Raji (cell line): ENCODE measurements around the gene PRLR.

Experiments used
- POLR2A ChIP-seq: IDR thresholded peaks from 2 replicates; pipeline ENCODE4 v1.6.1; 2011; ENCODE audit warnings: low read depth, low read length, control low read depth; ENCODE audit not compliant: insufficient read depth

The PRLR gene

DNA sequence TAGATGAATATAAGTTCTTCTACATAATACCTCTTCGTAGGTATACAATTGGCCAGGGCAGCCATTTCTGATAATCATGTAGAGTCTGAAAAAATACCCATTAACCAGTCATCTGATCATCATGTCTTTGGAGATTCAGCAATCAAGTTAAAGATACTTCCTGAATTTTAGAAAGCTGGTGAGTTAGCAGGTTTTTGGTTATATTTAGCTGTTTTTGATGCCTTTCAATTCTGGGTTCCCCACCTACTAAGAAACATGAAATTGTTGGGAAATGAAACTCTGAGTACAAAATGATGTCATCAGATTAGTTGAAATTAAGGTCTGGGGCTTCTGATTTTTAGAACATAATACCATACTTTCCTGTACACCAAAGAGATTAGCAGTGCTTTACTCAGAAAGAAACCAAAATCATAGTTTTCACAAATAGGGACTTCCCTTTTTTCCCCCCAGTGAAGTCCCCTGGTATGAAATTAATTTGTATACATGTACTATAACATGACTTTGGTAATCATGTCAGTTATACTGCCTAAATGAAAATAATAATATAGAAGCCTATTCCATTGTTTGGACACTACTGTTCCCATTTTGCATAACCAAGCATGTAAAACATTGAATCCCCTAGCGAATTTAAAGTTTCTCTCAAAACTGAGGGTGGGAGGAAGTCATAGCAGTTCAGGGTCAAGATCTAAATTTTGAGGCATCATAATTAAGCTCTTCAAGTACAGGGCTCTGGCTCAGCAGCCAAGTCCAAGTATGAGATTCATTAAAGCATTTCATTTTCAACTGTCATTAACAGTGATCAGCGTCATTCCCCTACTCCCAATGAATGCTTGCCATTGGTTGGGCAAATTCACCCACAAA, 17.9 kb downstream of the PRLR start:
- no peak for TF ChIP-seq POLR2A

- no peak for TF ChIP-seq POLR2A
Measured at GRCh38 chr5:35209862-35210261, 20.4 kb downstream of the PRLR start.

GRCh38 chr5:35205606-35206005, 24.7 kb downstream of the PRLR start:
- no peak for TF ChIP-seq POLR2A

- TF ChIP-seq POLR2A: no peak
Measured at GRCh38 chr5:35205186-35205585, 25.1 kb downstream of the PRLR start.

DNA sequence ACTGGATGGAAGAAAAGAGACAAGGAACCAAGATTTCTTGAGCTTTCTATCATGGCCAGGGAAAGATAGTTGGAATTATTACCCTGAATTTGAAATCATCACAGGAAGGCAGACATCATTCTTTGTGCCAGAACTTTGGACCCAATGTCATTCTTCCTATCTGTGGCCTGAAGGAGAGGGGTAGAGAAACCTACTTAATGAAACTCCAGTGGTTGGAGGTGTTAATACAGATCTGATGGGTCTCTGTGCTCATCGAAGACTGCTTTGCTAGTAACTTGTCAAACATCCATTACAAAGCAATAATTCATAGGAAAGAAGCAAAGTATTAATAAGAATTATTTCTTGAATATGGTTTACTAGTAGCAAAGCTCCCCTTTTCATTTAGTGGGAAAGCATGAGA, 26.9 kb downstream of the PRLR start:
- no peak for TF ChIP-seq POLR2A

DNA sequence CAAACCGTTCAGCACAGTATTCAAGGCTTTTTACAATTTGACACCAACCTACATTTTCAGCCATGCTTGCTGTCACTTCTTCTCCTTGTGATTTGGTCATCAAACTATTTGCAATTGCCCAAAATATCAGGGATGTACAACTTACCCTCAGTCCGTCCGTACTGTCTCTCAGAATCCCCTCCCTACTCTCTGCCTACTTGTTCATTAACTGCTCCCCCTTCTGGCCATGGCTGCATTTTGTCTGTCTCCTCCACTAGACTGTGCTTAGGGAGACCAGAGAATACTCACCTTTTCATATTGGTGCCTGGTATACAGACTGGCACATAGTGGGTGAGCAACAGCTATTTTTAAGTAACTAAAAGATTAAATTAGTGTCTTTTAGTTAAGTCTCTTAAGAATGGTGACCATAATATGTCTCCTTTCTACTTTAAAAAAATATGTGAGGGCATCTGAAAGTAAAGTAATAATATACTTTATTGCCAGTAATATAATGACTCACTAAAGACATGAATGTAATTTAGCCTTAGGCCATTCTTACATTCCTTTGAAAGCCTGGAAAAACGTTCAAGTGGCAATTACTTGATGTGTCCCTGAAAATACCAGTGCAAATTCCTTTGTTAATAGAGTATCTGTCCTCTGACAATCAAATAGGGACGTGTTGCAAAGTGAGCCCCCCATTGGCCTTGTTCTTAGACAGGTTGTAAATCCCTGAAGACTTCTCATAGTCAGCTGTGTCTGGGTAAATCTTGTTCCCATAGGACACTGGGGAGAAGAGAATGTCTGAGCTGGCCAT, 27.8 kb downstream of the PRLR start:
- TF ChIP-seq POLR2A: no peak

DNA sequence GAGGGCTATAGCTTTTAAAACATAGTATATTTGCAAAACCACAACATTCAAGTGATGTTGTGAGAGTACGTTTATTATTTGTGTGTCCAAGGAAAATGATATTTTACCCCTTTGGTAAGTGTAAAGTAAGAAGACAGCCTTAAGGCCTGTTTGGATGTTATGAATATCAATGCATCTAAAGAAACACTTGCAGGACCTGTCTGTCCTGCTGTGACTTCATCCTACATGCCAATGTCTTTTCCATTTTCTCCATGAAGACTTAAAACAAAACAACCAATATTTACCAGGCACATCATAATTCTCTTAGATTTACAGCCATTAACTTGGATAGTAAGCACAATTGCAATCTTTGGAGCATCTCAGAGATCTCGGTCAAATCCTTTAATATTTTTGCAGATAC, 29.0 kb downstream of the PRLR start:
- no peak for TF ChIP-seq POLR2A

GRCh38 chr5:35199886-35200285, 30.4 kb downstream of the PRLR start:
- no peak for TF ChIP-seq POLR2A

GRCh38 chr5:35198686-35199085, 31.6 kb downstream of the PRLR start:
- TF ChIP-seq POLR2A: no peak

- no peak for TF ChIP-seq POLR2A
Measured at GRCh38 chr5:35198075-35198474, 32.2 kb downstream of the PRLR start.

DNA sequence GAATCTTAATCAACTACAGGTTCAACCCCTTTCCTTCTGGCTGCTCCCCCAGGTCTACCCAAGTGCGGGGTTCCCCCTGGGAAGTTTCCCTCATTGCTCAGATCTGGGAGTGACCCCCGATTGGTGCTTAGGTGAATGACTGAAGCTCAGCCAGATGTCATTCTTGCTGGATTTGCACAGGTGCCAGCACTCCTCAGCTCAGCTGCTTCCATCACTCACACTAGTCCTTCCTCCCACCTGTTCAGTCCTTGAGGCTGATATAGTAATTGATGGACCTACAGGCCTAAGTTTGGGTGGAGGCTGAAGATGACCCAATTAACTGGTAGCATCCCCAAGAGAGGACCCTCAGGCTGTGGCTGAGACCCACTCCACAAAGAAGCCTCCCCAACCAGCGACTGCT, 32.9 kb downstream of the PRLR start:
- no peak for TF ChIP-seq POLR2A

GRCh38 chr5:35195472-35195852, 34.8 kb downstream of the PRLR start:
- TF ChIP-seq POLR2A: no peak

GRCh38 chr5:35194635-35195471, 35.4 kb downstream of the PRLR start:
- TF ChIP-seq POLR2A: no peak

GRCh38 chr5:35192506-35192905, 37.8 kb downstream of the PRLR start:
- no peak for TF ChIP-seq POLR2A

DNA sequence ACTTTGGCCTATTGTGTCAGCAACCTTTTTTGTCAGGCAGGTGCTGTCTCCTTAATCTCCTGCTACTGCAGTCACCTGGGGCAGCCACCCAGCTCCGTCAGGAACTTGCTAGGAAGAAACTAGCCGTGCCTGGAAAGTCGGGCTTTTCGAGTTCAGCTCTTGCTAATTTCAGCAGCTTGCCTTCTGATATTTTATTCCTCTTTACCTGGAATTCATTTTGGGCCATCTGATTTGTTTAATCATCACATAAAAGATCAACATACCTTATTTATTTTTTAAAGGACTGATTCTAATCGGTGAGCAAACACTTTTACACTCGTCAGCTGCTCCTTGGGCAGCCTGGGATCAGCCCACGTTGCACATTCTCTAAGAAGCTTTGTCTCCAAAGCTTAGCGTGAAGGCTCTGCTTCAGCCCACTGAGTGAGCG, 42.2 kb downstream of the PRLR start:
- no peak for TF ChIP-seq POLR2A
